ENCODE data around the gene VTI1A.
"Not testable (repeated sequence)": the region's sequence is repeated elsewhere in the genome, so short reads cannot be mapped to it uniquely, and the experiment has no call there.

VTI1A gene

DNA sequence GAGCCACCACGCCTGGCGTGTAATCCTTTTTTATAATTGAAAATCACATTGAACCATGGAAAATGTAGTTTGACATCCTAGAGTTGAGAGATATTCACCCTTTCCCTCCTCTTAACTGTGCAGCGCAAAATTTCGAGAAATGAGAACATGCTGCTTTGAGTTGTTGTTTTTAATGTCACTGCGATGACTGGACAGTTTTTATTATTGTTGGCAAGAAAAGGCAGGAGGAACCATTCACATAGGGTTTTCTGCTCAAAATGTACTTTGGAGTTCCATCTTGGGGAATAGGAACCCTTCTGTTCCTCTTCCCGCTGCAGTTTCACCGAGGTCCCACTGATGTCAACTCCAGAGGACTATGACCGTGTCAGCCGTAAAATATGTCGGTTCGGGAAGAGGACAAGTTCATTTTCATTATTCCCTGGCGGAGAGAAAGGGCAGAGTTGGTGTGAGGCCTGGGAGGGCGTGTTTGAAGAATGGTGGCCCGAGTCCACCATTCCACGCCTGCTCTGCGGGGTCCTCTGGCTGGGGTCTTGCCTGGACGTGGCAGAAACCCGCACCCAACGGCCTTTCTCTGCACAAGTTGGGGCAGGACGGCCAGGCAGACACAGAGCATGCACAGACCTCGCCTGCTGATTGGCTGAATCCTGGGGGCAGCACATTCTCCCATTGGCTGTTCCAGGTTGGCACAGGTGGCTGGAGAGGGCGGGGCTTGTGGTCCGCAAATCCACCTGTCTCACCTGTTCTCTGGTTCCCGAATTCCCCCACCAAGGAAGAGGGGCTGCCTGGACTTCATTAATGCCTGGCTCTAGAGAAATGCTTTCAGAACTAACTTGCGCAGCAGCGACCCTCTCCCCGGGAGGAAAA is 397.9 kb downstream of the VTI1A start:
- no peak for DNase-seq

DNA sequence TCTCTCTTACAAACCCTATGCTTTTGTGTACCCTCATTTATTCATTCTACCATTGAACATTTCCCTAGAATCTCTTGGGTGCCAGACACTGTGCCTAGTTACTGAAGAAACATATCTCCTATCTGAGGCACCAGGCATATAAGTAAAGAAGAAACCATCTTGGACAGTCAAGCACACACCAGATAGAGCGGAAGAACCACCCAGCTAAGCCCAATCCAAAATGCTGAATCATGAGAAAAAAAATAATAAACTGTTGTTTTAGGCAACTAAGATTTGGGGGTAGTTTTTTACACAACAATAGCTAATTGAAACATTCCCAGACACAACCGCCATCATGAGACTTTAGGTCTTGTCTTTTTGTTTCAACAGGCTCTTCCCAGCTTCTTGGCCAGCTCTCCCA is 400.8 kb downstream of the VTI1A start:
- DNase-seq = no peak

DNA sequence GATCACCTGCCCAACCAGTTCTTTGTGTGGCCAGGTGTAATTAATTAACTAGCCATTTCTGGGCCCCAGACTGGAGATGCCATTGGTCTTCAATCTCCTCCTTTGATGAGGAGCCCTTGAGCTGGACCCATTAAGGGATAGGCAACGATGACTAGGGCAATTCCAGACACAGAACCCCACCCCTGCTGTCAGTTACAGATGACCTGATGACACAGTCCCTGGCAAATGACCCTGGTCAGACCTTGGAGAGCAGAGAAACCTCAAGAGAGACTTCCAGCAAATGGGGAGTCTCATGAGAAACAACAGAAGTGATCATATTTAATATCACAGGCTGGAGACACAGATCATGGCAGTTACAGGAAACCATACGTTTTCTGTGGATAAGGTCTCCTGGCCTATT is 401.2 kb downstream of the VTI1A start:
- DNase-seq = no peak

DNA sequence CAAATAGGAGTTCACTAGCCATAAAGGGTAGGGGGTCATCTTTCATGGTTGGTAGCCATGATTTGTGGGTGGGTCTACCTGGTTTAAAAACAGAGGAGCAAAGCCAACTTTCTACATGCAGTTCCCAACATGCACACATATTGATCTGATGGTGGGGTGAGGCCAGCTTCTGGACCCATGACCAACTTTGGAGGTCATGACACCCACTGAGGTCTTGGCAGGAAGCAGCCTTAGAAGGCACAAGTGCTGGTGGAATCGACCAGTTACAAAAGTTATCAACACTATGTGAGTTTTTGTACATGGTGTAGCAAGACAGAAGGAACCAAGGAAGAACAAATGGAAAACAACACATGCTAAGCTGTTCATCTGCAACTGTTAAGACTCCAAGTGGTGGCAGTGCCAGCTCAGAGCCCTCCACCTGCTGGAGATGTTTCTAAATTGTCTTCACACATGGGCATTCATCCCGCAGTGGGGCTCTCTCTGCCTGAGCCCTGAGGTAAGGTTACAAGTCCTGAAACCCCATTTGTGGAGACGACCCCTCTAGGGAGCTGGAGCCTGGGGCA is 401.9 kb downstream of the VTI1A start:
- DNase-seq = no peak

DNA sequence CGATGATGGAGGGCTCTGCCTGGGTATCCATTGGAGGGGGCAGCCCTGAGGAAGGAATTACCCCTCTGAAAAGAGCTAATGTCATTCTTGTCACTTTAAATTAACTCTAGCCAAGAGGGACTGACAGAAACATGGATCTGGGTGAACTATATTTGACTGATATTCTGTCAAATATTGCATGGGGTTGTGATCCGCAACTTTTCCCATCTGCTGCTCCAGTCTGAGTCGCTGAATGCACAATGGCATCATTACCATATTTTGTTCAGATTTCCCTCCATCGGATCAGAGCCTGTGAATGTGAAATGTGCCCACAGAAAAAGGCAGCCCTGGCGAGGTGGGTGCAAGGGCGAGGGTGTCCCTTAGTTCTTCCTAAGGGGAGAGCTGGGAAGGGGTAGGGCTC is 402.5 kb downstream of the VTI1A start:
- DNase-seq = no peak

DNA sequence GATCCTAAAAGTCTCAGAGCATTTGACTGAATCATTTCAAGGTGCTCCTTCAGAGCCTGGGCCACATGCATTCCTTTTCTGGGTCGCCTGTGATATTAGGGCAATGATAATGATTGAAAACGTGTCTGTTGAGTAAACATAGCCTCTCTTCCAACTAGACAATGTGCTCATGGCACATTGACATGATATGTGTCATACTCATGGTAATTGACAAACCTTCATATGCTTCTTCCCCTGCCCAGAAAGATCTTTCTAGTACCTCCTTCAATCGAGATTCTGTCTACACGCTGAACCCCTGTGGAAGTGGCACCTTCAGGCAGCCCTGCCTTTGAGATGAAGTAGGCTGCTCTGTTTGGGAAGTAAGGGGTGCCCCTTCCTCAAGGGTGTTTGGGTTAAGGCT is 404.2 kb downstream of the VTI1A start:
- no peak for DNase-seq

DNA sequence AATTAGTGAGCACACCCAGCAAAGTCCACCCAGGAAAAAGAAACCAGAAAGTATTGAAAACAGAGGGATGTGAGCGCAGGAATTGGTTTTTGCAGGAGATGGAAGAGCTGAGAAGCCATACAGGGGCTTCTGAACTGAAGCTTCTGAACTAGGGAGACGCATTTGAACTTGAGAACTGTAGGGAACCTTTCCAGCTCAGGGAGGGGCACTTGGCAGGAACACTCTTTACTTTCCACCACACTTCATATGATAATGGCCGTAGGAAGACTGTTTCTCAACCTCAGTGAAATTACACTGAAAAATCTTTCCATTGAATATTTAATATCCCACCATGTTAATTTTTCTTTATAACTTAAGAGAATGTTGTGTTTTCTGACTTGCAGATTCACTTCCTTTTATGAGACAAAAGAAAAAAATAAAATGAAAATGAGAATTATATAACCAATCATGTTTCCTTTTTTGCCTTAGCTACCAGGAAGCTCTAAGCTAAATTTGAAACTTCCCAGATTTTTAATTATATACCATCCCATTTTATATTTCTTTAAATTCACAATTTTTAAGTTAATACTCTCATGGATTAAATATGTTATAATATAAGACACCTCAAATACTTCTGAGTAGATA is 404.7 kb downstream of the VTI1A start:
- no peak for DNase-seq

DNA sequence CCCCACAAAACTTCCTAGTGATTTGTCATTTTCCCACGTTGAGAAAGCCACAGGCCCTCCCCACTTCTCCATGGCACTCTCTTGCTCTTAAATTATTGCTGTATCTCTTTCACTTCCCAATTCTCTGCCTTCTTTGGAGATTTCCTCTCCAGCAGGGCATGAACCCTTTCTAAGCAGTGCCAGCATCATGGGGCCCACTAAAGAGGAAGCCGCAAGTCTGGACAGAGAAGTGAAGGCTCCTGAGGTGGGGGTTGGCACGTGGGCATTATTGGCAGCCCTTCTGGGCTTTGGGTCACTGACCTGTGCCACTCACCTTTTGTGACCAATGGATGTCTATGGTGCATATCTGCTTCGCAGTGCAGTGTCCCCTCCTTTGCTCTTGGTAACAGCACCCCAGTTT is 405.3 kb downstream of the VTI1A start:
- DNase-seq = no peak

DNA sequence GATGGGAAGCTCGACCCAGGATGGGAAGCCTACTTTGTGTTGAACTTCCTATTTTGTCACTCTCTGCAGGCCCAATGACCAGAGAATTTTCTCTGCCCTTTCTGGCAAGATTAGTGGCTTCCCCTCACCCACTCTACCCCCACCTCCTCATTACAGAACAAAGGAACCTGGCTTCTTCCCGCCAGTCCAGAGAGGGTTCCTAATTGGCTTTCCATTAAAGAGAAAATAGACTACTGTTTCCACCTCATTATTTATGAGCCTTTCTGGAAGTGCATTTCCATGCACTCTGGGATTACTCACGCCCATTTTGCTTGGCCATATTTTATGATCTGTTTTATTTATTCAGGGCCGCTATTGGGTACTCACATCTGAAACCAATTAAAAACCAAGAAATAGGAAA is 408.1 kb downstream of the VTI1A start:
- no peak for DNase-seq

DNA sequence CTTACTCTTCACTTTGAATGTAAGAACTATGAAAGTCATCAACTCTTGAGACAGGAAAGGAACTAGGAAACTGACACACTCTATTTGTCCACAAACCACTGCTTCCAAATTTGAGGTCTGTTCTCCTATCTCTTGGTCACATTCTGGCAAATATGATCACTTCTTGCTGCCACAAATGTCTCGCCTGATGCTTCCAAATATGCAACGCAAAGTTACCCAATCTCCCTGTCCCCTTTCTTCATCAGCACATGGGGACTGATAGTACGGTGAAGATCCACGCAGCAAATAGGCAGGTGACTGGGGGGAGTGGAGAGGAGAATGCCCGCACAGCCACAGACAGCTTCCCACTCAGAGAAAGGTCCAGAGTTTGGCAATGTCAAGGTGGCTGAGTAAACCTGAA is 410.5 kb downstream of the VTI1A start:
- no peak for DNase-seq

DNA sequence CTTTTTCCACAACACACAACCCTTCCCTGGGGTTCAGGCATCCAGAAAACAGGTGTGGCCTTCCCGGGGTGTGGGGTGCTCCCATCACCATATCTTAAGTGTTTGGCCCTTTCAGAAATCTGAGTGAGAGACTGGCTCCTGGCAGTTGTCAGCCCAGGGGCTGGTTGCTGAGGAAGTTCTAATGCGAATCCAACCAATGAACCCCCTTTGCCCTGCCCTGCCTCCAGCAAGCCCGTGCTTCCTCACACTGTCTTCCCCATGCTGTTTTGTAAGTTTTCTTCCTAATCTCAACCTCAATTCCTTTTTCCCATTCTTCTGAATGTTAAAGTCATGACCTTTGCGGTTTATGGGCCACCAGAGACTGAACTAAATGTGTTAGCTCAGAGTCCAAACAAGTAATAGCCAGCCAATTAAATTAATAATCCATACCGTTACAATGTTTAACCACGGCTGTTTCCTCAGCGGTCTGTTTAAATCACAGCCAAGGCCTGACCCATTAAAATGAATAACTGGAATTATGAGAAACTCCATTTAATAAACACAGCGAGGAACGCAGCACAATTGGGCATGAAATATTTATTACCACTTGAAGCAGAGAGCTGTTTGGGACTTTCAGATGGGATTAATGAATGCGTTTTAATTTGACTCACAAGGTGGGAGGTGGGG is 412.1 kb downstream of the VTI1A start:
- no peak for DNase-seq

DNA sequence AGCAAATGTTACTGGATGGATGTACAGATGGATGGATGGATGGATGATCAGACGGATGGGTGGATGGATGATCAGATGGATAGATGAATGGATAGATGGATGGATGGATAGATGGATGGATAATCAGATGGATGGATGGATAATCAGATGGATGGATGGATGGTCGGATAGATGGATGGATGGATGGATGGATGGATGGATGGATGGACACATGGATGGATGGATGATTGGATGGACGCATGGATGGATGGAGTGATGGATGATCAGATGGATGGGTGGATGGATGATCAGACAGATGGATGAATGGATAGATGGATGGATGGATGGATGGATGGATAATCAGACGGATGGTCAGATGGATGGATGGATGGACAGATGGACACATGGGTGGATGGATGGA is 412.8 kb downstream of the VTI1A start:
- no peak for DNase-seq

DNA sequence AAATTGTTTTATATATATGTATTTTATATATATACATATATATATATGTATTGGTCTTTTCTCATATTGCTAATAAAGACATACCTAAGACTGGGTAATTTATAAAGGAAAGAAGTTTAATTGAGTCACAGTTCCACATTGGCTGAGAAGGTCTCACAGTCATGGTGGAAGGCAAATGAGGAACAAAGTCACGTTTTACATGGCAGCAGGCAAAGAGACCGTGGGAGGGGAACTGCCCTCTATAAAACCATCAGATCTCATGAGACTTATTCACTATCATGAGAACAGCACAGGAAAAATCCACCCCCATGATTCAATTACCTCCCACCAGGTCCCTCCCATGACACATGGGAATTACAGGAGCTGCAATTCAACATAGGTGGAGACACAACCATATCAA is 416.4 kb downstream of the VTI1A start:
- not testable (repeated sequence) for DNase-seq

Data from NCI-H146 (cell line).